Measurements from ENCODE around the gene CYB561D2. TPM values are rescaled to one million over a fixed set of nuclear protein-coding genes. Genes with fewer than 3 reads are reported as not detected.

The CYB561D2 gene
- total and polyA plus RNA-seq, 4 experiments from 2014 or later: 39.6 to 68.3 (median 53.1) TPM

DNA sequence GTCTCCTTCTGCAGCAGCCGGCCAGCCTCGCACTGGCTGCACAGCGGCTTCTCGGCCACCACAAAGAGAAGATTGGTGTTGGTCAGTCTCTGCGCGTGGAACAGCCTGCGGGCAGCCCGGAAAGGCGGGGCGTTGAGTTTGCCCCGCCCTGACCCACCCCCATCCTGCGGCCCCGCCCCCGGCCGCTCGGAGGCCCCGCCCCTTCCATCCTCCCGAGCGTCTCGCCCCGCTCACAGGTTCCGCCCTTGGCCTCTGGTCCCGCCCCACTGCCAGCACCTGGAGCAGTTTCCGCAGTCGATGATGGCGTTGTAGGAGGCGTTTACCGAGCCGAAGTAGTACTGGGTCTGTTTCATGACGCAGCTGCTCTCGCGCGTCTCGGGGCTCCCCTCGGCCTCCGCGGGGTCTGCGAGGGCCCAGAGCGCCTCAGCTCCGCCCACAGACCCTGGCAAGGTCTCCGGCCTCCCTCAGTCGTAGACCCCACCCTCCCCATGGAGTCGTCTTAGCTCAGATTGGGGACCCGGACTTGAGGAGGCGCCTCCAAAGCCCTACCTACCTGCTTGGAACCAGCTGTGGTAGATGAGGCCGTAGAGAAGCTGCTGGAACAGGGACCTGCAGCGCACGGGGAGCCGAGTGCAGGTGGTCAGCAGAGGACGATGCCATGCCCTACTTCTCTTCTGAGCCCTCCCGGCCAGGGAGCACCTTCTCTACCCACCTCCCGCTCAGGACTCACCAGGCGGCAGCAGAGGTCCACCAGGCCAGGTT lies 14.6 kb downstream of the CYB561D2 start:
- POLR2A ChIA-PET (ENCODE audit: partially characterized antibody): interaction anchor here (0.6 to 11.5 kb wide), 17 partner anchors 8 to 1135 kb away, joined by 3 to 153 read pairs (median 4); partner anchors contain the start of genes C3orf18, CISH, CYB561D2 and DCAF1
- no peaks in the 10 kb centered on the region for H3K27me3 ChIP-seq (ENCODE audit: insufficient read depth, low read length)
- H3K36me3 ChIP-seq (ENCODE audit: insufficient read depth, low read length): no peaks in the 10 kb centered on the region
- H3K9me3 Mint-ChIP-seq: no peaks in the 10 kb centered on the region
- peak; percentile 92 to 97 (median 95) for DNase-seq
- H3K27me3 Mint-ChIP-seq: peaks cover 0 to 1% of the 10 kb centered on the region in 2 donors
- H3K27ac Mint-ChIP-seq: peak overlapping the region; percentile 91 to 97 (median 95)
- peaks cover 30% of the 10 kb centered on the region for H3K4me1 ChIP-seq (ENCODE audit: insufficient read depth, low read length)
- no peaks in the 10 kb centered on the region for H3K9me3 ChIP-seq (ENCODE audit: control insufficient read depth in 1 of 2, low read length in 2 of 2)
- peak overlapping the region; percentile 86 to 94 (median 90) for H3K4me3 Mint-ChIP-seq
- H3K4me1 Mint-ChIP-seq: peaks cover 4 to 35% (median 18%) of the 10 kb centered on the region in 4 donors
- intact Hi-C loops (cut with micrococcal nuclease): loop anchor here (2.0 to 5.0 kb wide), 3 partner anchors 14 to 247 kb away; partner anchors contain the start of genes C3orf18, CISH, CYB561D2 and HEMK1
- peak overlapping the region; percentile 87 for H3K27ac ChIP-seq (ENCODE audit: low read depth, low read length)
- CTCF ChIA-PET (ENCODE audit: partially characterized antibody): interaction anchor here (0.9 to 1.8 kb wide), 6 partner anchors 15 to 183 kb away, joined by 3 to 13 read pairs (median 4); partner anchors contain the start of genes CYB561D2, NPRL2 and ZMYND10
- peak overlapping the region; percentile 73 to 100 for H3K4me3 ChIP-seq (ENCODE audit: low read length in 2 of 2)
- H3K36me3 Mint-ChIP-seq: no peaks in the 10 kb centered on the region

DNA sequence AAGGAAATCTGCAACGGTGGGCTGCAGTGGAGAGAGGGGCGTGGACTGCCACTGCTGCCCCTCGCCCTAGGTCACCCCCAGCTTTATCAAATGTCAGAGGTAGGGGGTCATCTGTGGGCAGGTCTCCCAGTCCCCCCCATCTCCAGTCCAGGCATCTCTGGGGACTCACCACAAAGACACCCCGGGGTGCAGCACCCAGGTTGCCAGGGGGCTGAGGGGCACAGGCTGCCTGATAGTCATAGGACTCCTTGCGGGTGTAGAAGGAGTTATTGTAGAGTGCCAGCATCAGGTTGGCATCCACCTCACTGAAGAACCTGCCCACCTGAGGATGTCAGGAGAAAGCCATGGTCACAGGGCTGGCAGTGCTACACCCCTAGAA lies 15.2 kb downstream of the CYB561D2 start:
- intact Hi-C loops (cut with micrococcal nuclease): loop anchor here (2.0 to 5.0 kb wide), 4 partner anchors 15 to 246 kb away; partner anchors contain the start of genes C3orf18, CISH, CYB561D2 and HEMK1
- POLR2A ChIA-PET (ENCODE audit: partially characterized antibody): interaction anchor here (0.8 to 11.5 kb wide), 15 partner anchors 9 to 251 kb away, joined by 3 to 153 read pairs (median 5); partner anchors contain the start of genes C3orf18, CISH, CYB561D2 and HEMK1
- Histone ChIP-seq H3K27me3 (ENCODE audit: insufficient read depth, low read length) (no peaks in the 10 kb centered on the region), H3K4me1 (ENCODE audit: insufficient read depth, low read length) (peaks cover 30% of the 10 kb centered on the region), H3K4me3 (ENCODE audit: low read length in 2 of 2) (peak overlapping the region; percentile 73 to 100), H3K9me3 (ENCODE audit: control insufficient read depth in 1 of 2, low read length in 2 of 2) (no peaks in the 10 kb centered on the region), H3K36me3 (ENCODE audit: insufficient read depth, low read length) (no peaks in the 10 kb centered on the region), H3K27ac (ENCODE audit: low read depth, low read length) (peak overlapping the region; percentile 87)
- Mint-ChIP-seq H3K27ac (peak overlapping the region; percentile 91 to 97 (median 95)), H3K27me3 (peaks cover 0 to 1% of the 10 kb centered on the region in 2 donors), H3K36me3 (no peaks in the 10 kb centered on the region), H3K9me3 (no peaks in the 10 kb centered on the region), H3K4me3 (peak overlapping the region; percentile 86 to 94 (median 90)), H3K4me1 (peaks cover 4 to 35% (median 18%) of the 10 kb centered on the region in 4 donors)
- CTCF ChIA-PET (ENCODE audit: partially characterized antibody): interaction anchor here (0.9 to 1.8 kb wide), 6 partner anchors 16 to 182 kb away, joined by 3 to 13 read pairs (median 4); partner anchors contain the start of genes CYB561D2, NPRL2 and ZMYND10
- no peak for DNase-seq

DNA sequence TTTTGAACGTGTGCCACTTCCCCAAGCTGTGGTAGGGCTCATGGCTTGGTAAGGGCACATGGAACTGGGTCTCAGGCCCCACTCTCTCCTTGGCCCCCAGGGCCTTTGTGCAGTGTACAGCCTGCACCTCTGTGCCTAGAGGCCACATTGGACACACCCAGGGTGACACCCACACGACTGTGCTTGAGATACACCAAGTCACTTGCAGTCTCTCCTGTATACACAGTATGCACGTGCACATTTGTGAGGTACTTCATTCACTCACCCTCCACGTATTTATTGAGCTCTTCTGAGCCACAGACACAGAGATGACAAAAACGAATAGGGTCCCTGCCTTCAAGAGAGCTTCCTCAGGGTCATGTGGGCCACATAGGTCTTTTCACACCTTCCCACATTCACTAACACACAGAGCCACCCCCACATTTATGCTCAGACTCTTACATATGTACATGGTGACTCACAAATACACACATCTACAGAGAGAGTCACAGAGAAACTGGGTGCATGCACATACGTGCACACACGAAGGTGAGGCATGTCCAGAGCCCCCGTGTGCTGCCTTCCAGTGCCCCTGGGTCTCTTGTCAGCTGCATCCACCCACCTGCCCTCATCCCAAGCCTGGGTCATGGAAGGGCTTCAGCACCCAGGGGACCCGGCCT lies 18.5 kb downstream of the CYB561D2 start:
- POLR2A ChIA-PET (ENCODE audit: partially characterized antibody): no interaction called here
- peaks cover 0 to 1% of the 10 kb centered on the region in 2 donors for H3K27me3 Mint-ChIP-seq
- intact Hi-C loops (cut with micrococcal nuclease): loop anchor here (5.0 kb wide), 2 partner anchors 198 to 243 kb away; partner anchors contain the start of genes C3orf18, CISH and HEMK1
- no peaks in the 10 kb centered on the region for H3K9me3 ChIP-seq (ENCODE audit: control insufficient read depth in 1 of 2, low read length in 2 of 2)
- H3K9me3 Mint-ChIP-seq: no peaks in the 10 kb centered on the region
- peak overlapping the region in 3 of 7 donors; percentile 15 to 57 (median 43) for H3K27ac Mint-ChIP-seq
- no peak overlapping the region for H3K4me3 ChIP-seq (ENCODE audit: low read length in 2 of 2)
- peaks cover 27% of the 10 kb centered on the region for H3K4me1 ChIP-seq (ENCODE audit: insufficient read depth, low read length)
- no peaks in the 10 kb centered on the region for H3K36me3 Mint-ChIP-seq
- no peaks in the 10 kb centered on the region for H3K36me3 ChIP-seq (ENCODE audit: insufficient read depth, low read length)
- H3K27ac ChIP-seq (ENCODE audit: low read depth, low read length): no peak overlapping the region
- H3K4me3 Mint-ChIP-seq: peak overlapping the region in 1 of 8 donors; percentile 39
- DNase-seq: no peak
- peaks cover 7 to 35% (median 18%) of the 10 kb centered on the region in 4 donors for H3K4me1 Mint-ChIP-seq
- H3K27me3 ChIP-seq (ENCODE audit: insufficient read depth, low read length): no peaks in the 10 kb centered on the region
- CTCF ChIA-PET (ENCODE audit: partially characterized antibody): no interaction called here

DNA sequence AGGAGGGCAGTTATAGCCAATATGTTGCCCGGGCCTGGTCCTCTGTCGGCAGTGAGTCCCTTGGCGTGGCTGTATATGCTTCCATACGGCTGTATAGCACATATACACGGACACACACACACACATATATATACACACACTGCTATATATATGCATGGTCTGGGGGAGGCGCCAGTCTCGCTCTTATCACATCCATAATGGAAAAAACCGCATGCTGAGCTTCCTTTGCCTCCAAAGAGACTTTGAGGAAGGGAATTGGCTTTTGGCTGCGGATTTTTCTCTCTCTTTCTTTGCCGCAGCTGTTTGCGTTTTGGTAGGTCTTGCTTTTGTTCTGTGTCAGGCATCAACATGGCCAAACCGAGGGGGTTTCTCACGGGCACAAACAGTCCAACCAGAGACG lies 19.9 kb downstream of the CYB561D2 start:
- Histone ChIP-seq H3K4me1 (ENCODE audit: insufficient read depth, low read length) (peaks cover 20% of the 10 kb centered on the region), H3K27ac (ENCODE audit: low read depth, low read length) (no peak overlapping the region), H3K4me3 (ENCODE audit: low read length in 2 of 2) (no peak overlapping the region), H3K36me3 (ENCODE audit: insufficient read depth, low read length) (no peaks in the 10 kb centered on the region), H3K27me3 (ENCODE audit: insufficient read depth, low read length) (no peaks in the 10 kb centered on the region), H3K9me3 (ENCODE audit: control insufficient read depth in 1 of 2, low read length in 2 of 2) (no peaks in the 10 kb centered on the region)
- DNase-seq: no peak
- H3K36me3 Mint-ChIP-seq: no peaks in the 10 kb centered on the region
- POLR2A ChIA-PET (ENCODE audit: partially characterized antibody): interaction anchor here (0.5 kb wide), 1 partner anchor 136 kb away, joined by 3 read pairs; no protein-coding TSS in a partner anchor
- H3K4me3 Mint-ChIP-seq: no peak overlapping the region
- no peaks in the 10 kb centered on the region for H3K9me3 Mint-ChIP-seq
- H3K27me3 Mint-ChIP-seq: no peaks in the 10 kb centered on the region
- H3K27ac Mint-ChIP-seq: peak overlapping the region in 1 of 7 donors; percentile 77
- intact Hi-C loops (cut with micrococcal nuclease): no loop called here
- peaks cover 7 to 28% (median 16%) of the 10 kb centered on the region in 4 donors for H3K4me1 Mint-ChIP-seq
- CTCF ChIA-PET (ENCODE audit: partially characterized antibody): interaction anchor here (0.6 kb wide), 1 partner anchor 175 kb away, joined by 3 read pairs; no protein-coding TSS in a partner anchor

- Histone ChIP-seq H3K36me3 (ENCODE audit: insufficient read depth, low read length) (no peaks in the 10 kb centered on the region), H3K27ac (ENCODE audit: low read depth, low read length) (no peak overlapping the region), H3K4me3 (ENCODE audit: low read length in 2 of 2) (no peak overlapping the region), H3K9me3 (ENCODE audit: control insufficient read depth in 1 of 2, low read length in 2 of 2) (no peaks in the 10 kb centered on the region), H3K4me1 (ENCODE audit: insufficient read depth, low read length) (peaks cover 13% of the 10 kb centered on the region), H3K27me3 (ENCODE audit: insufficient read depth, low read length) (no peaks in the 10 kb centered on the region)
- H3K9me3 Mint-ChIP-seq: no peaks in the 10 kb centered on the region
- intact Hi-C loops (cut with micrococcal nuclease): no loop called here
- ChIA-PET POLR2A (ENCODE audit: partially characterized antibody) (interaction anchor here (0.5 to 1.0 kb wide), 2 partner anchors 34 to 135 kb away, joined by 3 read pairs; no protein-coding TSS in a partner anchor), CTCF (ENCODE audit: partially characterized antibody) (interaction anchor here (0.6 kb wide), 1 partner anchor 174 kb away, joined by 3 read pairs; no protein-coding TSS in a partner anchor)
- no peaks in the 10 kb centered on the region for H3K27me3 Mint-ChIP-seq
- H3K4me1 Mint-ChIP-seq: peaks cover 3 to 22% (median 11%) of the 10 kb centered on the region in 4 donors
- H3K36me3 Mint-ChIP-seq: no peaks in the 10 kb centered on the region
- H3K4me3 Mint-ChIP-seq: no peak overlapping the region
- DNase-seq: no peak
- peak overlapping the region in 2 of 7 donors; percentile 58 to 77 for H3K27ac Mint-ChIP-seq
Observed at GRCh38 chr3:50371133-50371685, 20.5 kb downstream of the CYB561D2 start.

DNA sequence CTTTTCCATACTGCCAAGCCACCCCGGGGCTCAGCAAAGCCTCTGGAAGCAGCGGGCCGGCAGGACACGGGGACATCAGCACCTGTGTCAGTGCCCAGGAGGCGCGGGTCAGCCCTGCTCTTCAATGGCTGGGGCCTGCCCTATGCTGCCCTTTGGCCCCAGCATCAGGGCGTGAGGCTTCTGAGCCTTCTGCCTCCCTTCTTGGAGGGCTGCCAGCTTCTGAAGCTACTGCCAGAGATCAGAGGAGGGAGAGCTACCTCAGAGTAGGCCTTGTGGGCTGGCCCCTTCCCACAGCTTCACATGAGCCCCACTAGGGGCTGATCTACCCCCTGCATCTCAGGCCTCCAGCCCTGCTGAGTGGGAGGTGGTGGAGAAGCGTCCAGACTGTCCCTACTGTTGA lies 21.7 kb downstream of the CYB561D2 start:
- Mint-ChIP-seq H3K4me3 (no peak overlapping the region), H3K27me3 (no peaks in the 10 kb centered on the region), H3K9me3 (no peaks in the 10 kb centered on the region), H3K4me1 (peaks cover 2 to 16% (median 4%) of the 10 kb centered on the region in 4 donors), H3K36me3 (no peaks in the 10 kb centered on the region), H3K27ac (no peak overlapping the region)
- Histone ChIP-seq H3K4me1 (ENCODE audit: insufficient read depth, low read length) (peaks cover 2% of the 10 kb centered on the region), H3K9me3 (ENCODE audit: control insufficient read depth in 1 of 2, low read length in 2 of 2) (no peaks in the 10 kb centered on the region), H3K27me3 (ENCODE audit: insufficient read depth, low read length) (no peaks in the 10 kb centered on the region), H3K4me3 (ENCODE audit: low read length in 2 of 2) (no peak overlapping the region), H3K36me3 (ENCODE audit: insufficient read depth, low read length) (no peaks in the 10 kb centered on the region), H3K27ac (ENCODE audit: low read depth, low read length) (no peak overlapping the region)
- intact Hi-C loops (cut with micrococcal nuclease): no loop called here
- DNase-seq: no peak
- ChIA-PET POLR2A (ENCODE audit: partially characterized antibody) (no interaction called here), CTCF (ENCODE audit: partially characterized antibody) (no interaction called here)

Measured in CD4-positive, alpha-beta memory T cell (primary cell).